ENCODE data around the gene SBK2.
"Not testable (repeated sequence)": the region's sequence is repeated elsewhere in the genome, so short reads cannot be mapped to it uniquely, and the experiment has no call there.

SBK2 gene

GRCh38 chr19:55536951-55537740 is at the start of gene SBK2:
TSS of gene SBK2 (minus strand) at chr19:55537133. CDS start at chr19:55536294, 839 bp downstream.
- no peak for DNase-seq

- peak; percentile 14 for DNase-seq
Observed at GRCh38 chr19:55585658-55586339, 48.9 kb upstream of the SBK2 start.

- DNase-seq = no peak
Observed at GRCh38 chr19:55584871-55585270, 47.9 kb upstream of the SBK2 start.

- not testable (repeated sequence) for DNase-seq
Observed at GRCh38 chr19:55583897-55584296, 47.0 kb upstream of the SBK2 start.

- not testable (repeated sequence) for DNase-seq
Observed at GRCh38 chr19:55582284-55582683, 45.4 kb upstream of the SBK2 start.

GRCh38 chr19:55581823-55582223 is 44.9 kb upstream of the SBK2 start:
- DNase-seq = no peak

- no peak for DNase-seq
Observed at GRCh38 chr19:55581145-55581822, 44.4 kb upstream of the SBK2 start.

GRCh38 chr19:55580628-55581144 is 43.8 kb upstream of the SBK2 start, which contains the start of gene ZNF579:
TSS of gene ZNF579 (minus strand) at chr19:55580848. CDS start at chr19:55579639, 1,209 bp downstream.
- DNase-seq = peak; percentile 65

- no peak for DNase-seq
Observed at GRCh38 chr19:55579766-55580621, 43.1 kb upstream of the SBK2 start.

- no peak for DNase-seq
Observed at GRCh38 chr19:55578761-55579747, 42.1 kb upstream of the SBK2 start.

GRCh38 chr19:55578031-55578760 is 41.3 kb upstream of the SBK2 start:
- no peak for DNase-seq

- DNase-seq = no peak
Observed at GRCh38 chr19:55576746-55577145, 39.8 kb upstream of the SBK2 start.

- DNase-seq = not testable (repeated sequence)
Observed at GRCh38 chr19:55573929-55574328, 37.0 kb upstream of the SBK2 start.

GRCh38 chr19:55569477-55569876 is 32.5 kb upstream of the SBK2 start:
- not testable (repeated sequence) for DNase-seq

- DNase-seq = no peak
Observed at GRCh38 chr19:55567708-55568328, 30.9 kb upstream of the SBK2 start.

- no peak for DNase-seq
Observed at GRCh38 chr19:55566823-55567222, 29.9 kb upstream of the SBK2 start.

- peak; percentile 27 for DNase-seq
Observed at GRCh38 chr19:55563261-55563690, 26.3 kb upstream of the SBK2 start.

GRCh38 chr19:55559684-55560083 is 22.8 kb upstream of the SBK2 start:
- DNase-seq = no peak

- no peak for DNase-seq
Observed at GRCh38 chr19:55554741-55555152, 17.8 kb upstream of the SBK2 start.

- no peak for DNase-seq
Observed at GRCh38 chr19:55554302-55554701, 17.4 kb upstream of the SBK2 start.

Measured in DMS 273 treated with DMSO at 0.1 percent for 48 hours (cell line).